RWPE1 (cell line): ENCODE measurements around the gene MLEC.

ENCODE experiments used
- CTCF ChIA-PET: fragments of 350-600 bp; sonication (Branson Sonifier 250); formaldehyde crosslinking; extraction: SDS; loops from one replicate; lab custom pipeline; 2021; lab: Yijun Ruan, JAX
- POLR2A ChIA-PET: fragments of 400-600 bp; formaldehyde crosslinking; extraction: SDS; loops from one replicate; lab custom pipeline; 2020; ENCODE audit warnings: antibody characterized with exemption; ENCODE audit not compliant: low non-redundant PET; lab: Yijun Ruan, JAX
- DNase-seq: peaks from one replicate; pipeline ENCODE4 v3.0.0; 2012; ENCODE audit warnings: low spot score
- H3K27ac ChIP-seq: fragments of 450-650 bp; 2 replicates; pipeline ENCODE4 v1.5.1; 2017
- TF ChIP-seq, protein P1 (sequence below): fragments of 450-650 bp; conservative IDR thresholded peaks from 2 replicates; pipeline ENCODE4 v1.5.1; 2017; ENCODE audit warnings: low read depth, mild to moderate bottlenecking

The MLEC gene

DNA sequence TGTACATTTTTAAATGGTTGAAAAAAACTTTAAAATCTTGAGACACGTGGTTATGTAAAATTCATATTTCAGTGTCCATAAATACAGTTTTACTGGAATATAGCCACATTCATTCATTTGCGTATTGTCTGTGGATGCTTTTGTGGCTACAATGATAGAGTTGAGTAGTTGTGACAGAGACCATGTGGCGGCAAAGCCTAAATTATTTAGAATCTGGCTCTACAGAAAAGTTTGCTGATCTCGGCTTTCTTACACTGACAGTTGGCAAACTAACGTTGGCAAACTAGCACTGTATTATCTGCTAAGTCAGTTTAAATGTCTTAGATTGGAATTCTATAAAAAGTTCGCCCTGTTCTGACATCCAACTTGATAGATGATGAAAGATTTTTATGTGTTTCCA is 25.7 kb downstream of the MLEC start:
- TF ChIP-seq, protein P1, sequence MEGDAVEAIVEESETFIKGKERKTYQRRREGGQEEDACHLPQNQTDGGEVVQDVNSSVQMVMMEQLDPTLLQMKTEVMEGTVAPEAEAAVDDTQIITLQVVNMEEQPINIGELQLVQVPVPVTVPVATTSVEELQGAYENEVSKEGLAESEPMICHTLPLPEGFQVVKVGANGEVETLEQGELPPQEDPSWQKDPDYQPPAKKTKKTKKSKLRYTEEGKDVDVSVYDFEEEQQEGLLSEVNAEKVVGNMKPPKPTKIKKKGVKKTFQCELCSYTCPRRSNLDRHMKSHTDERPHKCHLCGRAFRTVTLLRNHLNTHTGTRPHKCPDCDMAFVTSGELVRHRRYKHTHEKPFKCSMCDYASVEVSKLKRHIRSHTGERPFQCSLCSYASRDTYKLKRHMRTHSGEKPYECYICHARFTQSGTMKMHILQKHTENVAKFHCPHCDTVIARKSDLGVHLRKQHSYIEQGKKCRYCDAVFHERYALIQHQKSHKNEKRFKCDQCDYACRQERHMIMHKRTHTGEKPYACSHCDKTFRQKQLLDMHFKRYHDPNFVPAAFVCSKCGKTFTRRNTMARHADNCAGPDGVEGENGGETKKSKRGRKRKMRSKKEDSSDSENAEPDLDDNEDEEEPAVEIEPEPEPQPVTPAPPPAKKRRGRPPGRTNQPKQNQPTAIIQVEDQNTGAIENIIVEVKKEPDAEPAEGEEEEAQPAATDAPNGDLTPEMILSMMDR = no peak

DNA sequence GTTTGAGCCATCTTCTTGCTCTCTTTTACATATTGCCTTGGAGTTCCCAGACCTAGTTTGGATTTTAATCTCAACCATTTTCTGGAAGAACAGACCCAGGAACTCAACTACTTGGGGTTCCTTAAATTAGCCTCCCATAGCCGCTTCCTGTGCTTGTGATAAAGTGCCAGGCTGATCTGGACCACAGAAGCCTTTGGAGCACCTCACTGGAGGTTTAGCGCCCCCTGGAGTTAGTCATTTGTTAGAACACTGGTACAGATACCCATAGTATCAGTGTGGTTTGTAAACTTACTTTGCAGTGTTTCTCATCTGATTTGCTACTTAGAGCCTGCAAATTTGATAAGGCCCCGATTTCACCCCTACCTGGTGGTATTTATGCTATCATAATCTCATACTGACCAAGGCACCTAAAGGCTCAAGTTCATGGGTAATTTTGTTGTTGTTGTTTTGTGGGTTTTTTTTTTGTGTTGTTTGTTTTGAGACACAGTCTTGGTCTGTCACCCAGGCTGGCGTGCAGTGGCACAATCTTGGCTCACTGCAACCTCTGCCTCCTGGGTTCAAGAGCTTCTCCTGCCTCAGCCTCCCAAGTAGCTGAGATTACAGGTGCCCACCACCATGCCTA is 27.0 kb downstream of the MLEC start:
- POLR2A ChIA-PET = no interaction called here
- no peak overlapping the region for H3K27ac ChIP-seq
- peak; percentile 69 for DNase-seq
- TF ChIP-seq, protein P1 = peak; percentile 84
- CTCF ChIA-PET = interaction anchor here (0.6 to 1.0 kb wide), 2 partner anchors 26 to 67 kb away, joined by 3 read pairs; no protein-coding TSS in a partner anchor

More for the DNA sequence above, 25.7 kb downstream of the MLEC start:
- no peak overlapping the region for H3K27ac ChIP-seq
- DNase-seq = no peak
- ChIA-PET POLR2A (no interaction called here), CTCF (interaction anchor here (0.6 kb wide), 1 partner anchor 1401 kb away, joined by 5 read pairs; no protein-coding TSS in a partner anchor)

DNA sequence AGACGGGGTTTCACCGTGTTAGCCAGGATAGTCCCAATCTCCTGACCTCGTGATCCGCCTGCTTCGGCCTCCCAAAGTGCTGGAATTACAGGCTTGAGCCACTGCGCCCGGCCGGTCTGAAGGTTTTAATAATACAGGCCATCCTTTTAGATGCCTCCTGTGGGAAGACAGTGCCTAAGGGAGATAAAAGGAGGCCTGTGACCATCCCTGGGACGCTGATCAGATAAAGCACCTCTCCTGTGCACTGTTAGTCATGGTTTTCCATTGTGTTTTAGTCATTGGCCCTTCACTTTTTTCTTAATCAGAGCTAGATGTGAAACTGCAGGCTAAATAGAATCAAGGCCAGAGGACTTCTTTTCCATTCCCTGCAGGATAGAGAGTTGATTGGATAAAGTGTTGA is 31.1 kb downstream of the MLEC start:
- H3K27ac ChIP-seq = no peak overlapping the region
- POLR2A ChIA-PET = no interaction called here
- DNase-seq = no peak
- CTCF ChIA-PET = no interaction called here
- TF ChIP-seq, protein P1 = no peak

DNA sequence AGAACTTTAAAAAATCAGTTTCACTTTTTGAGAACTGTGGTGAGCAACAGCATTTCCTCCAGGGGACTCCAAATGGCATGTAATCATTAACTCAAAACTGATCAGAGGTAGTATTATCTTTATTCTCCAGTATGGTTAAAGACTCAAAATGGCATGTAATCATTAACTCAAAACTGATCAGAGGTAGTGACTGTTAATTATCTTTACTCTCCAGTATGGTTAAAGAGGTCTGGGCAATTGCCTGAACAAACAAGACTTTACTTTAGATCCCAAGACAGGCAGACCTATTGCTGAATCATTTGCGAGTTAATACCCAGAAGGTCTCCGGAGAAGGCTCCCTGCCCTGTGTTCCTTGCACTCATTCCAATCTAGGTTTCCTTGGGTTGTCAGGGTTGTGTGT is 32.1 kb downstream of the MLEC start:
- ChIA-PET CTCF (interaction anchor here (0.6 kb wide), 1 partner anchor 16 kb away, joined by 3 read pairs; no protein-coding TSS in a partner anchor), POLR2A (no interaction called here)
- DNase-seq = no peak
- no peak overlapping the region for H3K27ac ChIP-seq
- TF ChIP-seq, protein P1 = no peak

DNA sequence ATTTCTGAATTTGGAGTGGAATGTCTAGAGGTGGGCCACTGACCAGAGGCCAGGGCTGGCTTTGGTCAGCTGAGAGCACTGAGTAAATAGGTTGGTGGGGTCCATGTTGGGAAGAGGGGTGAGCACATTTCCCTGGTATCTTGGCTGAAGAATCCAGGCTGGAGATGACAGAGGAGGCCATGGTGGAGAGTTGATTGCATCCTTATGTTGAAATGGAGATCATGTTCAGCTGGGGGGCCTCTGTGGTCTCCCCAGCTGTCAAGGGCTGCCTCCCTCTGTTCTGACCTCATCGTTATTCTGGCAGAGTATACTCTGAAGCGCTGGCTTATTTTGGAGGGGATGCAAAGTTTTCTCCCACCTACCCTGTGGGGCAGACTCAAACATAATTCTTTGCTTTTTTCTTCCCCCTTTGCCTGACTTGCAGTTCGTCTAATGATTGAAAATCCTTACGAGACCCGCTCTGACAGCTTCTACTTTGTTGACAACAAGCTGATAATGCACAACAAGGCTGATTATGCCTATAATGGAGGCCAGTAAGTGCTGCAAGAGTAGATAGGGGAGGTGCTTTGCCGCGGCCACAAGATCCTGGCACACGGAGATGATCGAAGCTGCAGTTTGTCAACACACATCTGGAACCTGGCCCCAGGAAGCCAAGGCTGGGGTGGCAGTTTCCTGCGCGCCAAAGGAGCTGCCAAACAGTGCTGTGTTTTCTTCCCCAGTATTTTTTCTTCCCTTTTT is 32.7 kb downstream of the MLEC start:
- POLR2A ChIA-PET = no interaction called here
- CTCF ChIA-PET = interaction anchor here (0.6 kb wide), 1 partner anchor 16 kb away, joined by 3 read pairs; no protein-coding TSS in a partner anchor
- H3K27ac ChIP-seq = peak overlapping the region; percentile 46; the same call in 1 of the 2 replicates
- TF ChIP-seq, protein P1 = no peak
- no peak for DNase-seq

DNA sequence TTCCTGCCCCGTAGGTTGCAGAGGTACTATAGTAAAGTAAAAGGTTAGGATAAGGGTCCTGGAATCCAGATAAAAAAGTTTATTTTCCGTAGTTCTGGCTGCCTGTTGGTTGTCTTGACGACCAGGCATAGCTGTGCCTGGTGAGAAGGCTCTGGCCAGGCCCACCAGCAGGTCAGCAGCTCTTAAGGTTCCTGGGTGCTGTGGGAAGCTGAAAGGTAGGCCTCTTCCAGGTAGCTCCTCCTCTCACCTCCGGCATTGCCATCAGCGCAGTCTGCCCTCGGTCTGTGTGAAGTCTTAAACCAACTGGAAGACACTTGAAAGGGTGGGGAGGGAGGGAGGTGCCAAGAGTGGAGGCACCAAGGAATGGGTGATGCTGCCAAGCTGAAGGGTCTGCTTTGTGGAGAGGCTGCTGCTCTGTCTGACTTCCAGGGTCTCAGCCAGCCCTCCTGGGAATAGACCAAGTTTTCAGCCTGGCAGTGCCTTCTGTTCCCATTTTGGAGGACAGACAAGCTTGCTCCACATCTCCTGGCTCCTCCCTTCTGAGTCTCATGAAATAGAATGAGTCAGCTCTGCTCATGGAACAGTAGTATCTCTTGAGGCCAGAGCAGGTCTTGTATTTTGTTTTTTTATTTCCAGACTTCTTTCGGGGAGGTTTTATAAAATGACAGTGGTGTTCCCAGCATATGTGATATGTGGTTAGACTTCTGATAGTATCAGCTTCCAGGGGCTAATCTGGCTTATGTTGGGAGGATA is 33.5 kb downstream of the MLEC start:
- POLR2A ChIA-PET = interaction anchor here (0.8 kb wide), 1 partner anchor 181 kb away, joined by 3 read pairs; no protein-coding TSS in a partner anchor
- peak overlapping the region; percentile 46 for H3K27ac ChIP-seq
- TF ChIP-seq, protein P1 = no peak
- no peak for DNase-seq
- CTCF ChIA-PET = interaction anchor here (1.2 kb wide), 1 partner anchor 251 kb away, joined by 3 read pairs; no protein-coding TSS in a partner anchor
